Ishikawa (cell line): ENCODE results near the gene GEMIN8.

ENCODE experiments used
- CEBPB ChIP-seq: IDR thresholded peaks from 2 replicates; pipeline ENCODE4 v1.6.1; 2012
- CREB1 ChIP-seq: IDR thresholded peaks from 2 replicates; pipeline ENCODE4 v1.6.1; 2012; ENCODE audit warnings: low read depth
- EGR1 ChIP-seq: IDR thresholded peaks from 2 replicates; pipeline ENCODE4 v1.6.1; 2012
- EP300 ChIP-seq: IDR thresholded peaks from 2 replicates; pipeline ENCODE4 v1.6.1; 2012; ENCODE audit warnings: borderline replicate concordance
- FOXM1 ChIP-seq: IDR thresholded peaks from 2 replicates; pipeline ENCODE4 v1.6.1; 2012; ENCODE audit warnings: low read depth, borderline replicate concordance
- MAX ChIP-seq: IDR thresholded peaks from 2 replicates; pipeline ENCODE4 v1.6.1; 2012
- NFIC ChIP-seq: IDR thresholded peaks from 2 replicates; pipeline ENCODE4 v1.6.1; 2012
- RAD21 ChIP-seq: IDR thresholded peaks from 2 replicates; pipeline ENCODE4 v1.6.1; 2012; ENCODE audit warnings: low read depth
- REST ChIP-seq: IDR thresholded peaks from 2 replicates; pipeline ENCODE4 v1.6.1; 2012; ENCODE audit warnings: low read depth, mild to moderate bottlenecking
- TAF1 ChIP-seq: IDR thresholded peaks from 2 replicates; pipeline ENCODE4 v1.6.1; 2012; ENCODE audit warnings: low read depth, mild to moderate bottlenecking
- TCF12 ChIP-seq: IDR thresholded peaks from 2 replicates; pipeline ENCODE4 v1.6.1; 2012; ENCODE audit warnings: low read depth
- TEAD4 ChIP-seq: IDR thresholded peaks from 2 replicates; pipeline ENCODE4 v1.6.1; 2012
- USF1 ChIP-seq: IDR thresholded peaks from 2 replicates; pipeline ENCODE4 v1.6.1; 2012
- YY1 ChIP-seq: IDR thresholded peaks from 2 replicates; pipeline ENCODE4 v1.6.1; 2012; ENCODE audit warnings: low read depth
- ZBTB7A ChIP-seq: IDR thresholded peaks from 2 replicates; pipeline ENCODE4 v1.6.1; 2012; ENCODE audit warnings: low read depth

The GEMIN8 gene

DNA sequence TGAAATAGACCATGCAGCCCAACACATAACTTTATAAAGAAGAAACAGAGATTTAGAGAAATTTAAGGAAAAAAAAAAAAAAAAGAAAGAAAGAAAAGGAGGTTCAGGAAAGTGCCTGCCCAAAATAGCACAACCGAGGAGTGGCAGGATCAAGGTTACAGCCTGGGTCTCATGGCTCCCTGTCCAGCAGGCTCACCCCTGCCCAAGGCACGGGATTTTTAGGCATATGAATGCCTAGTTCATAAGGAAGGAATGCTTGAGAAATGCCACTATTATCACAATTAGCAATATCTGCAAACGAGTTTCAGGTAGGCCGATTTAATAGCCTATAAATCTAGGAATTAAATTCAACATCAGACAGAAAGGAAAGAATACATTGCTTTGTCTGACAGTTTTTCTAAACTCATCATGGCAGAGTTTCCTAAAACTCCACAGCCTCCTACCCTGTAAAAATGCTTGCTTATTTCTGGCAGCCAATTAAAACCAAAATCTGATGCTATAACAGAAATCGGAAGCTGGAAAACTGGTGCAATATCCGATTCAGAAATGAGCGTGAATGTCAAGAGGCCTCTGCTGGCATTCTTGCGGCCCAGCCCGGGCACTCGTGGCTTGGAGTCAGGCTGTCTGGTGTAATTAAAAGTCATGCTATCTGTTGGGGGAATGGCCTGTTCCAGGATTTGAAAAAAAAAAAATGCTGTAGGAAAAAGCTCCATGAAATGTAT is 63.5 kb downstream of the GEMIN8 start:
- TF ChIP-seq ZBTB7A (no peak), TAF1 (no peak), REST (no peak), FOXM1 (no peak), EGR1 (no peak), CREB1 (no peak), TEAD4 (no peak), TCF12 (no peak), NFIC (no peak), USF1 (no peak), RAD21 (no peak), MAX (no peak), YY1 (no peak), CEBPB (no peak), EP300 (no peak)

- no peak for TF ChIP-seq NFIC
- TF ChIP-seq TEAD4 = no peak
- no peak for TF ChIP-seq CREB1
- TF ChIP-seq RAD21 = no peak
- TF ChIP-seq MAX = no peak
- TF ChIP-seq ZBTB7A = no peak
- no peak for TF ChIP-seq REST
- no peak for TF ChIP-seq YY1
- no peak for TF ChIP-seq TAF1
- no peak for TF ChIP-seq FOXM1
- no peak for TF ChIP-seq USF1
- no peak for TF ChIP-seq EP300
- TF ChIP-seq CEBPB = no peak
- no peak for TF ChIP-seq EGR1
- no peak for TF ChIP-seq TCF12
Observed at GRCh38 chrX:13965531-13965930, 64.2 kb downstream of the GEMIN8 start.

GRCh38 chrX:13956998-13957397 is 72.7 kb downstream of the GEMIN8 start:
- TF ChIP-seq FOXM1 = no peak
- TF ChIP-seq CEBPB = no peak
- TF ChIP-seq MAX = no peak
- no peak for TF ChIP-seq REST
- no peak for TF ChIP-seq EGR1
- TF ChIP-seq EP300 = no peak
- no peak for TF ChIP-seq TEAD4
- TF ChIP-seq USF1 = no peak
- TF ChIP-seq CREB1 = no peak
- no peak for TF ChIP-seq NFIC
